Karpas-422 (cell line): ENCODE measurements around the gene TLR5. TPM values are rescaled to one million over a fixed set of nuclear protein-coding genes. Genes with fewer than 3 reads are reported as not detected.

Experiments
- DNase-seq: peaks from one replicate; pipeline ENCODE4 v3.0.0-alpha.2; 2015
- H2AFZ ChIP-seq: fragments of 200-600 bp; sonication (generic); 2 replicates; pipeline ENCODE4 v1.6.1; 2014; ENCODE audit warnings: antibody characterized with exemption, low read length, mixed read lengths
- H3K27ac ChIP-seq: fragments of 200-600 bp; sonication (generic); 2 replicates; pipeline ENCODE4 v1.5.1; 2014; ENCODE audit warnings: mild to moderate bottlenecking, low read length, moderate library complexity
- H3K27me3 ChIP-seq: fragments of 200-600 bp; sonication (generic); 2 replicates; pipeline ENCODE4 v1.6.1; 2014; ENCODE audit warnings: low read length, mixed read lengths
- H3K36me3 ChIP-seq: fragments of 200-600 bp; sonication (generic); 2 replicates; pipeline ENCODE4 v1.6.1; 2014; ENCODE audit warnings: low read length, mixed read lengths; ENCODE audit not compliant: insufficient read depth
- H3K4me1 ChIP-seq: fragments of 200-600 bp; sonication (generic); 2 replicates; pipeline ENCODE4 v1.6.1; 2014; ENCODE audit warnings: mild to moderate bottlenecking, low read length, mixed read lengths
- H3K4me2 ChIP-seq: fragments of 200-600 bp; sonication (generic); 2 replicates; pipeline ENCODE4 v1.6.1; 2014; ENCODE audit warnings: low read length, low read depth, mild to moderate bottlenecking; ENCODE audit not compliant: poor library complexity, severe bottlenecking
- H3K4me3 ChIP-seq: fragments of 200-600 bp; sonication (generic); 2 replicates; pipeline ENCODE4 v1.5.1; 2014; ENCODE audit warnings: mild to moderate bottlenecking, antibody characterized with exemption, low read length, mixed read lengths
- H3K79me2 ChIP-seq: fragments of 200-600 bp; sonication (generic); 2 replicates; pipeline ENCODE4 v1.6.1; 2014; ENCODE audit warnings: mild to moderate bottlenecking, low read length, mixed read lengths
- H3K9ac ChIP-seq: fragments of 200-600 bp; sonication (generic); 2 replicates; pipeline ENCODE4 v1.6.0; 2014; ENCODE audit warnings: low read length
- H3K9me2 ChIP-seq: fragments of 200-600 bp; sonication (generic), shearing (Covaris generic); replicated peaks from 2 replicates; pipeline ENCODE4 v1.6.0; 2014; ENCODE audit warnings: mild to moderate bottlenecking, low read length, moderate library complexity; ENCODE audit not compliant: insufficient read depth
- H3K9me3 ChIP-seq: fragments of 300-700, 200-600 bp; sonication (generic); 2 replicates; pipeline ENCODE4 v1.6.1; 2014; ENCODE audit warnings: low read length, mixed read lengths
- H4K20me1 ChIP-seq: fragments of 200-600 bp; sonication (generic); 2 replicates; pipeline ENCODE4 v1.6.1; 2014; ENCODE audit warnings: mild to moderate bottlenecking, antibody characterized with exemption, low read length, low read depth; ENCODE audit not compliant: insufficient read depth
- total RNA-seq: library from RNA; depleted of rRNA; stranded (reverse); fragments of >200 nt; shearing (Covaris generic); gene quantifications from 2 replicates; pipeline ENCODE4 v1.2.3, GENCODE V29; 2014; ENCODE audit warnings: low replicate concordance

TLR5 gene
- total RNA-seq, 1 experiment from 2014 or later, result not detected

DNA sequence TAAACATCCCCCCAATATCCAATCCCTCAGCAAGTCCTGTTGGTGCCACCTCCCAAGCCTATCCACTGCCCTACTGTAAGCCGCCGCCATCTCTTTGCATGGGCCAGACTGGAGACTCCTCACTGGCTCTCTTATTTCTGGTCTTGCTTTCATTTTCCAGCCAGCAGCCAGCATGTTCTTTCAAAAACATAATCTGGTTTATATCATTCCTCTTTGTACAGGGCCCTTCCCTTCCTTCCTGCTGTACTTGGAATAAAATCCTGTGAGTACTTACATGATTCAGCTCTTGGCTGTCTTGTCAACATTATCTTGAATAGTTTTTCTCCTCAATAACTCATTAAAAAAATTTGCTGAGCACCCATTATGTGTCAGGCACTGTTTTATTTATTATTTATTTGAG is 28.2 kb downstream of the TLR5 start:
- Histone ChIP-seq H3K27ac (no peak overlapping the region), H3K4me3 (no peak overlapping the region), H3K36me3 (no peaks in the 10 kb centered on the region), H3K9me3 (no peaks in the 10 kb centered on the region), H2AFZ (no peak overlapping the region), H3K9ac (no peak overlapping the region), H3K4me1 (no peaks in the 10 kb centered on the region), H4K20me1 (no peaks in the 10 kb centered on the region), H3K9me2 (no peaks in the 10 kb centered on the region), H3K27me3 (no peaks in the 10 kb centered on the region), H3K79me2 (no peaks in the 10 kb centered on the region), H3K4me2 (no peak overlapping the region)
- DNase-seq, result no peak

DNA sequence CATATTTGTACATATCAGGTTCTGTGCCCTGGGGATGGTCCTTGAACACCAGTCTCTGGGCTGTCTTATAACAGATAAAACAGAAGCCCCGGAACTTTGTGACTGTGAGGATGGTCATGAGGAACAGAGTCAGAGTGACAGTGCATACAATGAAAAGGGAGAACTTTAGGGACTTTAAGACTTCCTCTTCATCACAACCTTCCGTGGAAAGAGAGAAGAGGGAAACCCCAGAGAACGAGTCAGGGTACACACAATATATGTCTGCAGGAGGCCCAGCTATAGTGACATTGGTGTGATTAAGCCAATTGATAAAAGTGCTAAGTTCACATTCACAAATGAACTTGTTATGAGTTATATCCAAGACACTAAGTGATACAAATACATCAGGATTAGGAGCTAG is 32.1 kb downstream of the TLR5 start:
- Histone ChIP-seq H2AFZ (no peak overlapping the region), H3K4me3 (no peak overlapping the region), H3K79me2 (no peaks in the 10 kb centered on the region), H4K20me1 (no peaks in the 10 kb centered on the region), H3K4me1 (no peaks in the 10 kb centered on the region), H3K9ac (no peak overlapping the region), H3K27me3 (no peaks in the 10 kb centered on the region), H3K9me2 (no peaks in the 10 kb centered on the region), H3K4me2 (no peak overlapping the region), H3K9me3 (no peaks in the 10 kb centered on the region), H3K27ac (no peak overlapping the region), H3K36me3 (no peaks in the 10 kb centered on the region)
- no peak for DNase-seq

DNA sequence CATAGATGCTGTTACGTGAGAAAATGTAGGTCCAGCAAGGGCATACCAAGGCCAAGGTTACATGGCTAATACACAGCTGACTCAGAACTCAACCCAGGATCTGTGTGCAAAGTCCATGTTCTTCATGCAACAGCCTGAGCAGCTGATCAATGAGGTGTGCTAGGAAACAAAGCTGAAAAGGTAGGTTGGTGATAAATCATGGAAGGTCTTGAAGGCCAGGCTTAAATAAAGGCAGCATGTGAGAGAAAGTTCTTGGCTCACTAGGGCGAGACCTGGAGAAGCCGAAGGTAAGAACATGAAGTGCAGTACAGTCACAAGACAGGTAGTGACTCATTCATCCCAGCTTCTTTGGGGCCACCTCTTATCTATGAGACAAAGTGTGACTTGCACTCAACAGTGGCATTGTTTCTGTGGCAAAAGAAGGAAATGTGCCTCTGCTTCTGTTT is 33.4 kb downstream of the TLR5 start:
- Histone ChIP-seq H3K9me3 (no peaks in the 10 kb centered on the region), H3K4me2 (no peak overlapping the region), H2AFZ (no peak overlapping the region), H3K36me3 (no peaks in the 10 kb centered on the region), H3K4me1 (no peaks in the 10 kb centered on the region), H3K9me2 (no peaks in the 10 kb centered on the region), H3K9ac (no peak overlapping the region), H3K4me3 (no peak overlapping the region), H3K27ac (no peak overlapping the region), H4K20me1 (no peaks in the 10 kb centered on the region), H3K79me2 (no peaks in the 10 kb centered on the region), H3K27me3 (no peaks in the 10 kb centered on the region)
- no peak for DNase-seq

DNA sequence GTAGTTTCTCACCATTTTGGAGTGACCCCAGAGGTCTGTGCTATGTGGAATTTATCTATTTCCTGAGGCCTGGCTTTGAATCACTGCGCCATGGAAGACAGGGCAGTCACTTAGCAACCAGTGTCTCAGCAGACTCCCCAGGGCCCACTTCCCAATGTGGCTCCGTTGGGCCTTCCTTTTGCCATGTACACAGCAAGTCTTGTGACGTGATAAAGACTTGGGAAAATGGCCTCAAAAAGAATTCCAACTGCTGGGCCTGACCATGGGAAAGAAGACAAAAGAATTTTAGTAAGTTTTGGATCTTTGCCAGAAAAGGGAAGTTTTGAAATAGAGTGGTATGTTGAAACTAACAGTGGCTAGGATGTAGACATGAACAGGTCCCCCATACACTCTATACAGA is 36.2 kb downstream of the TLR5 start:
- Histone ChIP-seq H3K4me3 (no peak overlapping the region), H3K9me3 (no peaks in the 10 kb centered on the region), H3K79me2 (no peaks in the 10 kb centered on the region), H3K36me3 (no peaks in the 10 kb centered on the region), H3K27me3 (no peaks in the 10 kb centered on the region), H2AFZ (no peak overlapping the region), H3K27ac (no peak overlapping the region), H3K4me1 (no peaks in the 10 kb centered on the region), H3K9me2 (no peaks in the 10 kb centered on the region), H4K20me1 (no peaks in the 10 kb centered on the region), H3K9ac (no peak overlapping the region), H3K4me2 (no peak overlapping the region)
- no peak for DNase-seq

DNA sequence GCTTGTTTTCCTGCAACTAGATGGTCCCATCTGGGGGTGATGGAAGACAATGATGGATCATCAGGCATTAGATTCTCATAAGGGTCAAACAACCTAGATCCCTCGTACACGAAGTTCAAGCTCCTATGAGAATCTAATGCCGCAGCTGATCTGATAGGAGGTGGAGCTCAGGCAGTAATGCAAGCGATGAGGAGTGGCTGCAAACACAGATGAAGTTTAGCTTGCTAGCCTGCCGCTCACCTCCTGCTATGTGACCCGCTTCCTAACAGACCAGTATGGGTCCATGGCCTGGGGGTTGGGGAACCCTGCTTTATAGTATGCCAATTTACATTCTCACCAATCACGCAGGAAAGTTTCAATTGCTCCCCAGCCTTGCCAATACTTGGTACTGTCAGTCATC is 37.5 kb downstream of the TLR5 start:
- DNase-seq, result no peak
- no peaks in the 10 kb centered on the region for H4K20me1 ChIP-seq
- no peaks in the 10 kb centered on the region for H3K79me2 ChIP-seq
- no peaks in the 10 kb centered on the region for H3K36me3 ChIP-seq
- H3K9ac ChIP-seq, result no peak overlapping the region
- no peaks in the 10 kb centered on the region for H3K4me1 ChIP-seq
- no peaks in the 10 kb centered on the region for H3K9me3 ChIP-seq
- no peaks in the 10 kb centered on the region for H3K27me3 ChIP-seq
- no peak overlapping the region for H2AFZ ChIP-seq
- H3K27ac ChIP-seq, result no peak overlapping the region
- H3K4me2 ChIP-seq, result no peak overlapping the region
- H3K4me3 ChIP-seq, result no peak overlapping the region
- no peaks in the 10 kb centered on the region for H3K9me2 ChIP-seq

DNA sequence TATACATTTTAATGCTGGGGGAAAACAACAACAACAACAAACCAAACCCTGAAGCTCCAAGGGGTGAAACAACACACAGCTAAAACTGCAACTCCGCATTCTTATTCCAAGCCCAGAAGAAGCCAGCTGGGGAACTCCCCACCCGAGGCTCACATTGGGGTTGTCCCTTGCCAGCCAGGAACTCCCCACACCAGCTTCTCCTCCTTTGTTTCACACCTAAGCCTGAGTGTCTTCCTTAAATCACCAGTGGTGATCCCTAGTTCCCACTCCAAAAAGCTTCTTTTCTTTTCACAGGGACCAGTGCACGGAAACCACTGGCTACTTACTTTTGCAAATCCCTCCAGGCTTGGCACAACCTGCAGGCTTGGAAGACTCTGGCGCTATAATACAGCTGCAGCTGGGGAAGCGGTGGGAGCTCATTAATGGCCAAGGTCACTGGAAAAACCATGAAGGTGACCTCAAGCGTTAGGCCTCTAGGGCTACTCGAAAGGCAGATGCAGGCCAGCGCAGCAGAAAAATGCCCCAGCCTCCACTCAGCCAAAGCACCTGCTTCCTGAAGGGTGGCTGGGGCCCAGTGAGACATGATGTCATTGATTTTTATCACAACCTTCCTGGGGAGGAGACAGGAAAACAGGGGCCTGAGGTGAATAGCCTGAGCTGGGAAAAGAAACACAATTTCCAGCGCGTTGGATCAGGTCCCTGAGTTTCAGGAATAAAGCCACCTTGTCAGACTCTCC is 40.1 kb downstream of the TLR5 start:
- Histone ChIP-seq H3K27me3 (no peaks in the 10 kb centered on the region), H3K4me3 (no peak overlapping the region), H3K36me3 (no peaks in the 10 kb centered on the region), H3K4me2 (no peak overlapping the region), H3K27ac (no peak overlapping the region), H3K9ac (no peak overlapping the region), H4K20me1 (no peaks in the 10 kb centered on the region), H3K4me1 (no peaks in the 10 kb centered on the region), H3K9me3 (no peaks in the 10 kb centered on the region), H2AFZ (no peak overlapping the region), H3K9me2 (no peaks in the 10 kb centered on the region), H3K79me2 (no peaks in the 10 kb centered on the region)
- DNase-seq, result no peak

DNA sequence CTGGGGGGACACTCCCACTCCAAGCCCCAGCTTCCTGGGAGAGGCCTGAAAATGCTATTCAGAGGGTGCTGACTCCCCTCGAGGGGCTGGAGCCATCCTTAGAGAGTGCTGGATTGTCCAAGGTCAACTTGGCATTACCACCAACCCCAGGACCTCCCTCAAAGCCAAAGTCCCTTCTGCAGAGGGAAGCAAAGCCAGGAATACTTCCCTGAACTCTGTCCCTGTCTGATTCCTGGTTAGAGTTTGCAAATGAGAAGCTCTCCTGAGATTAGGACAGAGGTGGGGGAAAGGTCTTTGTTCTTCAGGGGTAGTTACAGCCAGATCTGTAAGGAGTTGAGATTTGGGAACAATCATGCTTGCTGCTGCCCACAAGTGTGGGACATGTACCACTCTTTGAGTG is 45.3 kb downstream of the TLR5 start:
- no peaks in the 10 kb centered on the region for H4K20me1 ChIP-seq
- H3K79me2 ChIP-seq, result no peaks in the 10 kb centered on the region
- no peak overlapping the region for H3K4me3 ChIP-seq
- H3K9me2 ChIP-seq, result no peaks in the 10 kb centered on the region
- H3K4me2 ChIP-seq, result no peak overlapping the region
- no peak for DNase-seq
- H2AFZ ChIP-seq, result no peak overlapping the region
- no peaks in the 10 kb centered on the region for H3K27me3 ChIP-seq
- H3K9ac ChIP-seq, result no peak overlapping the region
- H3K27ac ChIP-seq, result no peak overlapping the region
- no peaks in the 10 kb centered on the region for H3K36me3 ChIP-seq
- H3K4me1 ChIP-seq, result no peaks in the 10 kb centered on the region
- H3K9me3 ChIP-seq, result no peaks in the 10 kb centered on the region

DNA sequence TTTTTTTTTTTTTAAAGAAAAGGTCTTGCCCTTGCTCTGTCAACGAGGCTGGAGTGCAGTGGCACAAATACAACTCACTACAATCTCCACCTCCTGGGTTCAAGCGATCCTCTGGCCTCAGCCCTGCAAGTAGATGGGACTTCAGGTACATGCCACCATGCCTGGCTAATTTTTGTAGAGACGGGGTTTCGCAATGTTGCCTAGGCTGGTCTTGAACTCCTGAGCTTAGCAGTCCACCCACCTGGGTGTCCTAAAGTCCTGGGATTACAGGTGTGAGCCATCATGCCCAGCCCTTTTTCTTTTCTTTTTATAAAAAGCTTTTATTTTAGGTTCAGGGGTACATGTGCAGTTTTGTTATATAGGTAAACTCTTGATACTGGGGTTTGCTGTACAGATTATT is 47.2 kb downstream of the TLR5 start:
- Histone ChIP-seq H3K9me3 (no peaks in the 10 kb centered on the region), H3K4me3 (no peak overlapping the region), H3K36me3 (no peaks in the 10 kb centered on the region), H3K79me2 (no peaks in the 10 kb centered on the region), H3K4me2 (no peak overlapping the region), H4K20me1 (no peaks in the 10 kb centered on the region), H3K9me2 (no peaks in the 10 kb centered on the region), H2AFZ (no peak overlapping the region), H3K27me3 (no peaks in the 10 kb centered on the region), H3K4me1 (no peaks in the 10 kb centered on the region), H3K9ac (no peak overlapping the region), H3K27ac (no peak overlapping the region)
- DNase-seq, result no peak
